B cell (primary cell): ENCODE data around the gene SMARCC1. TPM values are rescaled to one million over a fixed set of nuclear protein-coding genes. Genes with fewer than 3 reads are reported as not detected.

Experiments
- ATAC-seq: fragments of 200-7000 bp; cut with Tn5 transposase; one replicate; pipeline ENCODE4 v1.10.0; 2021; ENCODE audit warnings: low read depth, mild to moderate bottlenecking, moderate number of reproducible peaks, moderate library complexity
- CTCF ChIA-PET: fragments of 350-600 bp; sonication (Branson Sonifier 250); formaldehyde crosslinking; loops from one replicate; lab custom pipeline; 2021; ENCODE audit warnings: antibody characterized with exemption, inconsistent platforms; lab: Charles Lee
- POLR2A ChIA-PET: fragments of 350-600 bp; sonication (Branson Sonifier 250); formaldehyde crosslinking; loops from one replicate; lab custom pipeline; 2021; ENCODE audit warnings: antibody characterized with exemption; lab: Charles Lee
- DNase-seq: peaks from one replicate; pipeline ENCODE4 v3.0.0; 2013
- H2AFZ ChIP-seq: 2 replicates; pipeline ENCODE4 v1.6.1; 2012; ENCODE audit warnings: mild to moderate bottlenecking, low read depth, low read length; ENCODE audit not compliant: insufficient read depth, poor library complexity, severe bottlenecking
- H3K27ac ChIP-seq, 2 donors: 1 replicate in 1 of 2; 2 replicates in 1 of 2; pipeline ENCODE4 v1.5.1; 2012 to 2013; ENCODE audit warnings: low read length in 2 of 2, mild to moderate bottlenecking in 2 of 2, moderate library complexity in 1 of 2
- H3K27me3 ChIP-seq, 4 experiments: fragments of 200-600 bp in 1 of 4; sonication (generic) in 1 of 4; replicated peaks in 1 of 4; 1 replicate in 2 of 4; 2 replicates in 2 of 4; pipeline versions ENCODE4 v1.6.1 to v1.7.0; 2013 to 2016; ENCODE audit warnings: low read length in 3 of 4, mild to moderate bottlenecking in 2 of 4, mixed read lengths in 1 of 4, moderate library complexity in 1 of 4; ENCODE audit not compliant: insufficient read depth in 4 of 4, control insufficient read depth in 3 of 4; ENCODE audit errors: control extremely low read depth in 1 of 4
- H3K36me3 ChIP-seq, 2 experiments: replicated peaks in 1 of 2; 1 replicate in 1 of 2; 2 replicates in 1 of 2; pipeline versions ENCODE4 v1.6.1 to v1.7.1; 2013; ENCODE audit warnings: low read length in 1 of 2; ENCODE audit not compliant: insufficient read depth in 2 of 2, control insufficient read depth in 1 of 2; ENCODE audit errors: control extremely low read depth in 1 of 2, extremely low read depth in 1 of 2
- H3K4me1 ChIP-seq, 2 donors: fragments of 200-600 bp in 1 of 2; sonication (generic) in 1 of 2; 1 replicate in 1 of 2; 2 replicates in 1 of 2; pipeline versions ENCODE4 v1.5.1 to v1.6.1; 2013 to 2017; ENCODE audit warnings: low read length in 2 of 2; ENCODE audit not compliant: control insufficient read depth in 2 of 2, insufficient read depth in 2 of 2
- H3K4me2 ChIP-seq: replicated peaks from 2 replicates; pipeline ENCODE3; 2012; ENCODE audit warnings: mild to moderate bottlenecking, low read depth, low read length; ENCODE audit not compliant: poor library complexity, severe bottlenecking
- H3K4me3 ChIP-seq, 5 experiments: fragments of 200-600 bp in 1 of 5; sonication (generic) in 1 of 5; 1 replicate in 3 of 5; 2 replicates in 2 of 5; pipeline versions ENCODE4 v1.5.1 to v1.7.0; 2011 to 2016; ENCODE audit warnings: low read length in 4 of 5, mild to moderate bottlenecking in 4 of 5, low read depth in 2 of 5, control low read depth in 1 of 5, moderate library complexity in 1 of 5; ENCODE audit not compliant: insufficient read depth in 1 of 5; ENCODE audit errors: control extremely low read depth in 1 of 5, extremely low read depth in 1 of 5
- H3K79me2 ChIP-seq: fragments of 200-600 bp; sonication (generic); one replicate; pipeline ENCODE4 v1.6.0; 2016; ENCODE audit warnings: low read length; ENCODE audit not compliant: control insufficient read depth, insufficient read depth
- H3K9ac ChIP-seq: fragments of 200-600 bp; sonication (generic); 2 replicates; pipeline ENCODE4 v1.6.1; 2017; ENCODE audit warnings: mild to moderate bottlenecking, low read length, moderate library complexity
- H3K9me3 ChIP-seq, 3 donors: one replicate each; pipeline versions ENCODE4 v1.6.1 to v1.7.1; 2013; ENCODE audit warnings: low read length in 2 of 3; ENCODE audit not compliant: control insufficient read depth in 2 of 3, insufficient read depth in 1 of 3; ENCODE audit errors: control extremely low read depth in 1 of 3
- H4K20me1 ChIP-seq: 2 replicates; pipeline ENCODE4 v1.6.0; 2012; ENCODE audit warnings: mild to moderate bottlenecking, low read length; ENCODE audit not compliant: insufficient read depth, control insufficient read depth, poor library complexity, severe bottlenecking
- H3K27ac Mint-ChIP-seq: one replicate; pipeline ENCODE4 v1.8.0; 2021; ENCODE audit warnings: mixed read lengths
- H3K27me3 Mint-ChIP-seq: one replicate; pipeline ENCODE4 v1.8.0; 2021; ENCODE audit warnings: mixed read lengths
- H3K4me1 Mint-ChIP-seq: one replicate; pipeline ENCODE4 v1.8.0; 2021; ENCODE audit warnings: mixed read lengths
- H3K4me3 Mint-ChIP-seq: one replicate; pipeline ENCODE4 v1.8.0; 2021; ENCODE audit warnings: mixed read lengths
- H3K9me3 Mint-ChIP-seq: one replicate; pipeline ENCODE4 v1.8.0; 2022; ENCODE audit warnings: mixed read lengths; ENCODE audit not compliant: insufficient read depth
- EZH2 ChIP-seq: IDR thresholded peaks from 2 replicates; pipeline ENCODE4 v1.6.1; 2012; ENCODE audit warnings: borderline replicate concordance, low read depth, mild to moderate bottlenecking, moderate library complexity, low read length; ENCODE audit not compliant: insufficient read depth, poor library complexity, severe bottlenecking
- WGBS: methylation state at CpG from one replicate; pipeline ENCODE4 v1.1.5; 2013; ENCODE audit warnings: missing lambda C conversion rate; ENCODE audit not compliant: insufficient coverage; 5-methylcytosine and 5-hydroxymethylcytosine counted together
- intact Hi-C: fragments of 100-400 bp; cut with micrococcal nuclease; formaldehyde crosslinking; loops from one replicate; pipeline ENCODE4 v1.10.0; 2022
- polyA plus RNA-seq: library from polyadenylated mRNA; depleted of rRNA; stranded (reverse); fragments of >200 nt; gene quantifications from 2 replicates; pipeline ENCODE4 v1.2.3, GENCODE V29; 2012
- total RNA-seq, 2 donors: library from RNA; stranded (reverse); fragments of 120-200 nt in 1 of 2; gene quantifications; 1 replicate in 1 of 2; 2 replicates in 1 of 2; pipeline versions ENCODE4 v1.2.3 to v1.2.4, GENCODE V29; 2013 to 2022
- TF ChIP-seq, protein P1 (sequence below): fragments of 200-600 bp; IDR thresholded peaks from one replicate; pipeline ENCODE4 v1.8.0; 2022; ENCODE audit warnings: antibody characterized with exemption, mild to moderate bottlenecking

Gene SMARCC1
- total and polyA plus RNA-seq, 2 donors (not counting 1 experiment from before 2014, with no cell fraction given) = 13.1 to 155 TPM

DNA sequence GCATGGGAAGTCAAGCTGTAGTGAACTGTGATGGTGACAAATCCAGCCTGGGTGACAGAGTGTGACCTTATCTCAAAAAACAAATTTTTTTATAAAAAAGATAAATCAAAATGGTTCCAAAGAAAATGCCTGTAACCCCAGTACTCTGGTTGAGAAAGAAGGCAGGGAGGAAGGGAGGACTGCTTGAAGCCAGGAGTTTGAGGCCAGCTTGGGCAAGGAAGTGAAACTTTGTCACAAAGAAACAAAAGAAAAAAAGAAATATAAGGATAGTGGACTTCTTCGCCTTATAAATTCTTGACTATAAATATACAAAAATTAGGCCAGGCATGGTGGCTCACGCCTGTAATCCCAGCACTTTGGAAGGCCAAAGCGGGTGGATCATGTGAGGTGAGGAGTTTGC is 34.1 kb downstream of the SMARCC1 start:
- Histone ChIP-seq H3K27ac (no peak overlapping the region), H3K79me2 (peaks cover 97% of the 10 kb centered on the region), H3K9ac (no peak overlapping the region), H3K4me3 (no peak overlapping the region), H3K4me1 (peaks cover 0 to 20% of the 10 kb centered on the region in 2 donors), H4K20me1 (peaks cover 65% of the 10 kb centered on the region), H3K27me3 (no peaks in the 10 kb centered on the region), H3K4me2 (no peak overlapping the region), H3K9me3 (no peaks in the 10 kb centered on the region), H3K36me3 (peaks cover 4 to 36% of the 10 kb centered on the region in 2 experiments), H2AFZ (no peak overlapping the region)
- H3K4me1 Mint-ChIP-seq = peaks cover 24% of the 10 kb centered on the region
- H3K27me3 Mint-ChIP-seq = no peaks in the 10 kb centered on the region
- WGBS = no CpG with 5 or more reads among the region's 3 CpGs
- intact Hi-C loops = no loop called here
- no peak overlapping the region for H3K27ac Mint-ChIP-seq
- H3K9me3 Mint-ChIP-seq = no peaks in the 10 kb centered on the region
- no peak overlapping the region for H3K4me3 Mint-ChIP-seq
- DNase-seq = no peak
- CTCF ChIA-PET = interaction anchor here (0.6 kb wide), 1 partner anchor 125 kb away, joined by 3 read pairs; no protein-coding TSS in a partner anchor
- TF ChIP-seq, protein P1, sequence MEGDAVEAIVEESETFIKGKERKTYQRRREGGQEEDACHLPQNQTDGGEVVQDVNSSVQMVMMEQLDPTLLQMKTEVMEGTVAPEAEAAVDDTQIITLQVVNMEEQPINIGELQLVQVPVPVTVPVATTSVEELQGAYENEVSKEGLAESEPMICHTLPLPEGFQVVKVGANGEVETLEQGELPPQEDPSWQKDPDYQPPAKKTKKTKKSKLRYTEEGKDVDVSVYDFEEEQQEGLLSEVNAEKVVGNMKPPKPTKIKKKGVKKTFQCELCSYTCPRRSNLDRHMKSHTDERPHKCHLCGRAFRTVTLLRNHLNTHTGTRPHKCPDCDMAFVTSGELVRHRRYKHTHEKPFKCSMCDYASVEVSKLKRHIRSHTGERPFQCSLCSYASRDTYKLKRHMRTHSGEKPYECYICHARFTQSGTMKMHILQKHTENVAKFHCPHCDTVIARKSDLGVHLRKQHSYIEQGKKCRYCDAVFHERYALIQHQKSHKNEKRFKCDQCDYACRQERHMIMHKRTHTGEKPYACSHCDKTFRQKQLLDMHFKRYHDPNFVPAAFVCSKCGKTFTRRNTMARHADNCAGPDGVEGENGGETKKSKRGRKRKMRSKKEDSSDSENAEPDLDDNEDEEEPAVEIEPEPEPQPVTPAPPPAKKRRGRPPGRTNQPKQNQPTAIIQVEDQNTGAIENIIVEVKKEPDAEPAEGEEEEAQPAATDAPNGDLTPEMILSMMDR = no peak
- no peak for TF ChIP-seq EZH2
- ATAC-seq = no peak
- POLR2A ChIA-PET = no interaction called here

DNA sequence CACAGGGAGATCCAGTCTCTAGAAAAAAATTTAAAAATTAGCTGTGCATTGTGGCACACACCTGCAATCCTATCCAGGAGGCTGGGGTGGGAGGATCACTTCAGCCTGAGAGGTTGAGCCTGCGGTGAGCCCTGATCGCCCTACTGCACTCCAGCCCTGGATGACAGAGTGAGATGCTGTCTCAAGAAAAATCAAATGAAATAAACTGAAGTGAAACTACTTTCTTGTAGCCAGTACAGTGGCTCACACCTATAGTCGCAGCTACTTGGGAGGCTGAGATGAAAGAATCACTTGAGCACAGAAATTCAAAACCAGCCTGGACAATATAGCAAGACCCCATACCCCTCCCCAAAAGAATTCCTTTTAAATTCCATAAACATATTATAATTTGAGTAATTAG is 35.4 kb downstream of the SMARCC1 start:
- no peak overlapping the region for H3K9ac ChIP-seq
- no peaks in the 10 kb centered on the region for H3K27me3 Mint-ChIP-seq
- intact Hi-C loops = no loop called here
- no peak overlapping the region for H2AFZ ChIP-seq
- ATAC-seq = peak; percentile 56
- WGBS = 80% methylated on average over 2 of the region's 3 CpGs
- peaks cover 64% of the 10 kb centered on the region for H4K20me1 ChIP-seq
- H3K4me1 Mint-ChIP-seq = peaks cover 33% of the 10 kb centered on the region
- ChIA-PET CTCF (no interaction called here), POLR2A (interaction anchor here (0.7 kb wide), 1 partner anchor 56 kb away, joined by 7 read pairs; no protein-coding TSS in a partner anchor)
- H3K9me3 Mint-ChIP-seq = no peaks in the 10 kb centered on the region
- H3K4me1 ChIP-seq = peaks cover 0 to 29% of the 10 kb centered on the region in 2 donors
- H3K27ac Mint-ChIP-seq = no peak overlapping the region
- H3K27ac ChIP-seq = no peak overlapping the region
- H3K36me3 ChIP-seq = peaks cover 3 to 35% of the 10 kb centered on the region in 2 experiments
- peak; percentile 33 for DNase-seq
- no peak for TF ChIP-seq EZH2
- TF ChIP-seq, protein P1 = no peak
- H3K4me2 ChIP-seq = no peak overlapping the region
- H3K27me3 ChIP-seq = no peaks in the 10 kb centered on the region
- no peak overlapping the region for H3K4me3 Mint-ChIP-seq
- no peak overlapping the region for H3K4me3 ChIP-seq
- H3K79me2 ChIP-seq = peaks cover 97% of the 10 kb centered on the region
- H3K9me3 ChIP-seq = no peaks in the 10 kb centered on the region
